Spinal cord (tissue), 10 donors: ENCODE measurements around the gene SIL1. TPM values are rescaled to one million over a fixed set of nuclear protein-coding genes. Genes with fewer than 3 reads are reported as not detected.
"Not testable (repeated sequence)": the region's sequence is repeated elsewhere in the genome, so short reads cannot be mapped to it uniquely, and the experiment has no call there.

Experiments used
- DNase-seq, 6 donors: peaks; one replicate each; pipeline versions ENCODE4 v3.0.0 to v3.0.0-alpha.2; 2013 to 2015; ENCODE audit warnings: low spot score in 6 of 6, low read depth in 4 of 6
- H3K27ac ChIP-seq: one replicate; pipeline ENCODE4 v1.5.1; 2013; ENCODE audit warnings: low read depth, low read length, control low read depth
- H3K27me3 ChIP-seq: one replicate; pipeline ENCODE4 v1.6.1; 2013; ENCODE audit warnings: low read length; ENCODE audit not compliant: control insufficient read depth, insufficient read depth
- H3K36me3 ChIP-seq: one replicate; pipeline ENCODE4 v1.6.1; 2013; ENCODE audit warnings: low read length; ENCODE audit not compliant: control insufficient read depth, insufficient read depth
- H3K4me1 ChIP-seq: one replicate; pipeline ENCODE4 v1.6.1; 2013; ENCODE audit warnings: low read length; ENCODE audit not compliant: control insufficient read depth, insufficient read depth
- H3K4me3 ChIP-seq: one replicate; pipeline ENCODE4 v1.5.1; 2013; ENCODE audit warnings: low read depth, low read length, control low read depth
- H3K9me3 ChIP-seq: one replicate; pipeline ENCODE4 v1.6.1; 2013; ENCODE audit warnings: low read length; ENCODE audit not compliant: control insufficient read depth, insufficient read depth
- WGBS: methylation state at CpG from one replicate; pipeline ENCODE4 v1.1.5; 2013; ENCODE audit warnings: missing lambda C conversion rate; ENCODE audit not compliant: insufficient coverage; 5-methylcytosine and 5-hydroxymethylcytosine counted together
- polyA plus RNA-seq, 2 donors: library from polyadenylated mRNA; unstranded; fragments of 120-200 nt; gene quantifications; one replicate each; pipeline ENCODE4 v1.2.1, GENCODE V29; 2013; ENCODE audit not compliant: insufficient read length in 2 of 2
- total RNA-seq, 2 donors: library from RNA; depleted of rRNA in 1 of 2; stranded (reverse); fragments of 120-200 nt in 1 of 2; fragments of >200 nt in 1 of 2; gene quantifications; one replicate each; pipeline versions ENCODE4 v1.2.3 to v1.2.4, GENCODE V29; 2013 to 2014
- donor health status: healthy.

Gene SIL1
- total and polyA plus RNA-seq, 4 donors: 18.8 to 53.7 (median 30.7) TPM

- Histone ChIP-seq H3K4me1 (no peaks in the 10 kb centered on the region), H3K27ac (no peak overlapping the region), H3K4me3 (no peak overlapping the region), H3K36me3 (no peaks in the 10 kb centered on the region), H3K9me3 (peaks cover 3% of the 10 kb centered on the region), H3K27me3 (no peaks in the 10 kb centered on the region)
- no peak for DNase-seq
- WGBS: no CpG with 5 or more reads among the region's 3 CpGs
These were observed 160.4 kb downstream of the SIL1 start for GRCh38 chr5:139037732-139038131.

DNA sequence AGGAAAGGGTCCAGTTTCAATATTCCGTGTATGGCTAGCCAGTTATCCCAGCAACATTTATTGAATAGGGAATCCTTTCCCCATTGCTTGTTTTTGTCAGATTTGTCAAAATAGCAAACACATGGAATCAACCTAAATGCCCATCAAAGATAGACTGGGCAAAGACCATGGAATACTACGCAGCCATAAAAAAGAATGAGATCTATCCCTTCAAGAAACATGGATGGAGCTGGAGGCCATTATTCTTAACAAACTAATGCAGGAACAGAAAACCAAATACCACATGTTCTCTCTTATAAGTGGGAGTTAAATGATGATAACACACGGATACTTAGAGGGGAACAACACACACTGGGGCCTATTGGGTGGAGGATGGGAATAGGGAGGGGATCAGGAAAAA lies 161.8 kb downstream of the SIL1 start:
- no CpG with 5 or more reads among the region's 3 CpGs for WGBS
- DNase-seq, H3K4me3 ChIP-seq, H3K4me1 ChIP-seq, H3K9me3 ChIP-seq, H3K27ac ChIP-seq, H3K36me3 ChIP-seq, H3K27me3 ChIP-seq: not testable (repeated sequence)

DNA sequence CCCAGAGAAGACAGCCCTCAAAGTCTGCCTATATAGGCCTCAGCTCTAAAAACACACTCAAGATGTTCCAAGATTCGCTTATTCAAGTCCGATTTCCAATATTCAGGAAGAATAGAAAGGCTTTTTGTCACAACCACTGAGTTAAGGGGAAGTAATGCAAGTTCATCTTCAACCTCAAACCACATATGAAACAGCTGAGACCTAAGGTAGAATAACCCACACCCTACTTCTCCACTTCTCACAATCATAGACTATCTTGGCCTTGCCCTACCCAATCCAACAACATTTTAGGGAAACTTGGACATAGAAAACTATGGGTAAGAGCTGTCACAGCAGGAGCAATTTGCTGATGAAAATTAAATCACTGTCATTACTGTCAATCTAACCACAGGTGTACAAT lies 171.0 kb downstream of the SIL1 start:
- WGBS: no CpG with 5 or more reads among the region's 2 CpGs
- no peaks in the 10 kb centered on the region for H3K4me1 ChIP-seq
- H3K9me3 ChIP-seq: no peaks in the 10 kb centered on the region
- no peaks in the 10 kb centered on the region for H3K27me3 ChIP-seq
- no peak overlapping the region for H3K4me3 ChIP-seq
- no peak for DNase-seq
- no peak overlapping the region for H3K27ac ChIP-seq
- H3K36me3 ChIP-seq: peaks cover 2% of the 10 kb centered on the region

DNA sequence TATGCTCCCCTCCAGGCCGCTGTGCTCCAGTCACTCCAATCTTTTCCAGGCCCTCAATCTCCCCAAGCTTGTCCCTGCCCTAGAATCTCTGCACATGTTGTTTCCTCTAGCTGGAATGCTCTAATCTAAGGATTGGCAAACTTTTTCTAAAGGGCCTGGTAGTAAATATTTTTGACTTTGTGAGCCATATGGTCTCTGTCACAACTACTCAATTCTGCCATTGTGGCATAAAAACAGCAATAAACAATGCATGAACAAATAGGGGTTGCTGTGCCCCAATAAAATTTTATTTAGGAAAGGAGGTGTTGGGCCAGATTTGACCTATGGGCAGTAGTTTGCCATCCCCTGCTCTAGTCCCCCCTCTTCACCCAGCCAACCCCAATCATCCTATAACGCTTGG lies 172.5 kb downstream of the SIL1 start:
- DNase-seq: no peak

DNA sequence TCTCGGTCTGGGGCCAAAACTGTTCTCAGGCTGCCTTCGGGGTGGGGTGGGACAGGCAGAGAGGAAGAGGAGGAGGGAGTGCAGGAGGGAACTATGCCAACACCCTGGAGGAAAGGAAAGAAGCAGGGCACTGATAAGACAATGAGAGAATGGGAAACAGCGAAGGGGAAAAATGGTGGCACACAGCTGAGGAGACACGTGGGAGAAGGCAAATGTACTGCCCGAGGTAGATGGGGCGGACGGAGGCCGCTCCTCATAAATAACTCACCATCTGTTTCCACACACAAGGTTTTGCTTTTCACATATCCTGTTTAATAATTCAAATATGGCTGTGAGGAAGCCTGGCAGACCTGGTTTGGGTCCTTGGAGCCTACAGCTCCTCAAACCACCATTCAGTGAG lies 174.9 kb downstream of the SIL1 start:
- no peak overlapping the region for H3K27ac ChIP-seq
- DNase-seq: no peak
- H3K4me1 ChIP-seq: no peaks in the 10 kb centered on the region
- no peaks in the 10 kb centered on the region for H3K27me3 ChIP-seq
- no peaks in the 10 kb centered on the region for H3K9me3 ChIP-seq
- H3K4me3 ChIP-seq: no peak overlapping the region
- H3K36me3 ChIP-seq: peaks cover 2% of the 10 kb centered on the region
- WGBS: 89% methylated on average over 2 of the region's 8 CpGs

More for the DNA sequence above, 172.5 kb downstream of the SIL1 start:
- Histone ChIP-seq H3K36me3 (peaks cover 2% of the 10 kb centered on the region), H3K27ac (no peak overlapping the region), H3K27me3 (no peaks in the 10 kb centered on the region), H3K4me3 (no peak overlapping the region), H3K4me1 (no peaks in the 10 kb centered on the region), H3K9me3 (no peaks in the 10 kb centered on the region)
- whole genome bisulfite sequencing: 100% methylated on average over 1 of the region's 2 CpGs

- Histone ChIP-seq H3K4me1 (no peaks in the 10 kb centered on the region), H3K4me3 (no peak overlapping the region), H3K36me3 (peaks cover 2% of the 10 kb centered on the region), H3K27me3 (no peaks in the 10 kb centered on the region), H3K9me3 (no peaks in the 10 kb centered on the region), H3K27ac (no peak overlapping the region)
- no peak for DNase-seq
- 100% methylated on average over 1 of the region's 1 CpG for WGBS
These were observed 175.6 kb downstream of the SIL1 start for GRCh38 chr5:139022528-139022927.

DNA sequence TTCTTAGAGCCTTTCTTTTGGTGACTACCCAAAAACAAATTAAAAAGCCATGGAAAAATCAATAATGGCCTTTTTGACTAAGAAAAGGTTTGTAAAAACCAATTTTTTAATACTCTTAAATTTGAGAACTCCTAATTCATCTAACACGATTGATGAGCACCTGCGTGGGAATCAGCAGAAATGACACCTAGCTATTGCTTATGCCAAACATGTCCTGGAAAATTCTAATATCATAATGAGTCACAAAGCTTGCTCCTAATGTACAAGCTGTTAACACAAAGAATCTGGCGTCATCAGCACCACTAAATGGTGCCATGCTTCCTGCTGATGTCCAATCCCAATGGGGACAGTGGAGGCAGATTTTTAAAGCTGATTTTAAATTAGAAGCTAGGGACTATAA lies 176.8 kb downstream of the SIL1 start:
- Histone ChIP-seq H3K4me3 (no peak overlapping the region), H3K27me3 (no peaks in the 10 kb centered on the region), H3K27ac (no peak overlapping the region), H3K4me1 (no peaks in the 10 kb centered on the region), H3K9me3 (no peaks in the 10 kb centered on the region), H3K36me3 (peaks cover 2% of the 10 kb centered on the region)
- 100% methylated on average over 2 of the region's 3 CpGs for WGBS
- DNase-seq: no peak

- no CpG with 5 or more reads among the region's 4 CpGs for WGBS
- Histone ChIP-seq H3K9me3 (no peaks in the 10 kb centered on the region), H3K4me1 (no peaks in the 10 kb centered on the region), H3K27me3 (no peaks in the 10 kb centered on the region), H3K27ac (no peak overlapping the region), H3K36me3 (peaks cover 2% of the 10 kb centered on the region), H3K4me3 (no peak overlapping the region)
- no peak for DNase-seq
These were observed 178.3 kb downstream of the SIL1 start for GRCh38 chr5:139019880-139020279.

DNA sequence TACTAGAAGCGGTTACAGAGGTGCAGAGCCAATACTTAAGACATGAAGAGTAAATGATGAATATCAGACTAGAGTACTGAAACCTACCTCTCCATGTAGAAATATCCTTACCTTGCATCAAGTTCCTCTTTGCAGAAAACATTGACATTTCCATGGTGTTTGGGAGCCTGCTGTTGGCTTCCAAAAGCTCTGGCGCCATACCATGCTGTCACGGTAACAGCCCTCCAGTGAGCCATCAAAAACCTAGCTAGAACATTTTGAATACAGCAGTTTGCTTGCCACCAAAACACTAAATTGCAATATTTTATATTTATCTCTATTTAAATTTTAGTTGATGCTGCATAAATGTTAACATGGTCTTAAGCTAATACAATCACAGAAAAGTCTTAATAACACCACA lies 179.0 kb downstream of the SIL1 start:
- no peak overlapping the region for H3K27ac ChIP-seq
- H3K4me1 ChIP-seq: no peaks in the 10 kb centered on the region
- H3K9me3 ChIP-seq: no peaks in the 10 kb centered on the region
- no peaks in the 10 kb centered on the region for H3K27me3 ChIP-seq
- peaks cover 2% of the 10 kb centered on the region for H3K36me3 ChIP-seq
- no CpG with 5 or more reads among the region's 3 CpGs for WGBS
- H3K4me3 ChIP-seq: no peak overlapping the region
- DNase-seq: peak in 2 of 6 donors; percentile 30 to 57

DNA sequence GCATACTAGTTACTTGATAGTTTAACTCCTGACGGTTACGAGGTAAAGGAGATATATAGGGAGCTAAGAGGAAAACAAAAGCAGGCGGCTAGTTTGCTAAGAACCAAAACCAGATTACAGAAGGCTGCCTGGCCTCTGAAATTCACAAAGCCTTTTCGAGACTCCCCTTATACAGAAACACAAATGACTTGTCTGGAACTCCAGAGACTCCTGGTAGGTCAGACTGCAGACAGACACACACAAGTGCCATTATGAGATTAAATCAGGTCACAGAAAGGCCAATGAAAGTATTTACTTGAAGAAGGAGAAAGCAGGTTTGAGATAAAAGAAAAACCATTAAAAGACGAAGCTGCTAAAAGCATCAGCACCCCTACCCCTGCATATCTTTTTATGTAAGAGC lies 180.5 kb downstream of the SIL1 start:
- H3K27ac ChIP-seq: no peak overlapping the region
- no peak overlapping the region for H3K4me3 ChIP-seq
- H3K27me3 ChIP-seq: no peaks in the 10 kb centered on the region
- H3K36me3 ChIP-seq: no peaks in the 10 kb centered on the region
- DNase-seq: no peak
- no peaks in the 10 kb centered on the region for H3K9me3 ChIP-seq
- H3K4me1 ChIP-seq: no peaks in the 10 kb centered on the region
- WGBS: 73% methylated on average over 2 of the region's 5 CpGs
